A673 (cell line): ENCODE results near the gene CALU. TPM values are rescaled to one million over a fixed set of nuclear protein-coding genes. Genes with fewer than 3 reads are reported as not detected.

Source experiments
- BruUV-seq: library from RNA; stranded (reverse); fragments of 400-500 nt; replicated peaks from 2 replicates; lab custom pipeline; 2021; lab: Mats Ljungman, UMichigan
- CTCF ChIA-PET: fragments of 300-600 bp; sonication (Branson Sonifier 250); formaldehyde crosslinking; loops from one replicate; lab custom pipeline; 2022; ENCODE audit warnings: antibody characterized with exemption; lab: Charles Lee
- POLR2A ChIA-PET: fragments of 300-600 bp; sonication (Branson Sonifier 250); formaldehyde crosslinking; loops from one replicate; lab custom pipeline; 2022; ENCODE audit warnings: antibody characterized with exemption; ENCODE audit not compliant: low non-redundant PET; lab: Charles Lee
- DNase-seq: peaks from one replicate; pipeline ENCODE4 v3.0.0-alpha.2; 2015; ENCODE audit warnings: low spot score
- H3K27ac ChIP-seq: fragments of 200-600 bp; sonication (generic); 2 replicates; pipeline ENCODE4 v1.5.1; 2016; ENCODE audit warnings: mixed run types, low read depth, mild to moderate bottlenecking, mixed read lengths, antibody characterized with exemption, low read length; ENCODE audit not compliant: poor library complexity, severe bottlenecking
- H3K27me3 ChIP-seq: fragments of 200-600 bp; sonication (generic); replicated peaks from 2 replicates; pipeline ENCODE4 v1.6.1; 2017; ENCODE audit warnings: mixed run types, low read depth, mild to moderate bottlenecking, mixed read lengths, antibody characterized with exemption, low read length; ENCODE audit not compliant: insufficient read depth, poor library complexity
- H3K36me3 ChIP-seq: fragments of 200-600 bp; sonication (generic); 2 replicates; pipeline ENCODE4 v1.6.1; 2016; ENCODE audit warnings: mixed run types, mild to moderate bottlenecking, mixed read lengths, antibody characterized with exemption, low read length; ENCODE audit not compliant: insufficient read depth, poor library complexity, severe bottlenecking
- H3K4me1 ChIP-seq: fragments of 200-600 bp; sonication (generic); 2 replicates; pipeline ENCODE4 v1.6.1; 2017; ENCODE audit warnings: mixed run types, mild to moderate bottlenecking, mixed read lengths, antibody characterized with exemption, low read length; ENCODE audit not compliant: insufficient read depth, poor library complexity, severe bottlenecking
- H3K4me3 ChIP-seq: fragments of 200-600 bp; sonication (generic); 2 replicates; pipeline ENCODE4 v1.5.1; 2016; ENCODE audit warnings: low read depth, mixed run types, mild to moderate bottlenecking, mixed read lengths, low read length; ENCODE audit not compliant: poor library complexity, severe bottlenecking
- H3K9me3 ChIP-seq: fragments of 200-600 bp; sonication (generic); 2 replicates; pipeline ENCODE4 v1.6.1; 2016; ENCODE audit warnings: mixed run types, low read depth, mild to moderate bottlenecking, mixed read lengths, antibody characterized with exemption, low read length; ENCODE audit not compliant: poor library complexity, severe bottlenecking
- EZH2 ChIP-seq: fragments of 200-600 bp; sonication (generic); IDR thresholded peaks from 2 replicates; pipeline ENCODE4 v1.6.1; 2017; ENCODE audit warnings: borderline replicate concordance, low read depth, mild to moderate bottlenecking, mixed read lengths, antibody characterized with exemption, low read length; ENCODE audit not compliant: poor library complexity, severe bottlenecking
- intact Hi-C: fragments of 100-400 bp; cut with micrococcal nuclease; formaldehyde crosslinking; loops from one replicate; pipeline ENCODE4 v1.10.0; 2022; ENCODE audit not compliant: unreplicated experiment
- total RNA-seq: library from RNA; stranded (reverse); gene quantifications from 2 replicates; pipeline ENCODE4 v1.2.3, GENCODE V29; 2021
- TF ChIP-seq, protein P1 (sequence below): fragments of 300-800, 200-600 bp; sonication (generic); conservative IDR thresholded peaks from 2 replicates; pipeline ENCODE4 v1.5.1; 2017; ENCODE audit warnings: low read depth, mild to moderate bottlenecking, antibody characterized with exemption, low read length, moderate library complexity, mixed read lengths

CALU gene
- total RNA-seq, 1 experiment from 2014 or later, result 162 TPM

- Histone ChIP-seq H3K9me3 (no peaks in the 10 kb centered on the region), H3K4me3 (peak overlapping the region; percentile 96), H3K36me3 (no peaks in the 10 kb centered on the region), H3K27me3 (no peaks in the 10 kb centered on the region), H3K4me1 (peaks cover 22% of the 10 kb centered on the region), H3K27ac (no peak overlapping the region)
- no TSS peak for BruUV-seq
- TF ChIP-seq EZH2, result no peak
- TF ChIP-seq, protein P1, sequence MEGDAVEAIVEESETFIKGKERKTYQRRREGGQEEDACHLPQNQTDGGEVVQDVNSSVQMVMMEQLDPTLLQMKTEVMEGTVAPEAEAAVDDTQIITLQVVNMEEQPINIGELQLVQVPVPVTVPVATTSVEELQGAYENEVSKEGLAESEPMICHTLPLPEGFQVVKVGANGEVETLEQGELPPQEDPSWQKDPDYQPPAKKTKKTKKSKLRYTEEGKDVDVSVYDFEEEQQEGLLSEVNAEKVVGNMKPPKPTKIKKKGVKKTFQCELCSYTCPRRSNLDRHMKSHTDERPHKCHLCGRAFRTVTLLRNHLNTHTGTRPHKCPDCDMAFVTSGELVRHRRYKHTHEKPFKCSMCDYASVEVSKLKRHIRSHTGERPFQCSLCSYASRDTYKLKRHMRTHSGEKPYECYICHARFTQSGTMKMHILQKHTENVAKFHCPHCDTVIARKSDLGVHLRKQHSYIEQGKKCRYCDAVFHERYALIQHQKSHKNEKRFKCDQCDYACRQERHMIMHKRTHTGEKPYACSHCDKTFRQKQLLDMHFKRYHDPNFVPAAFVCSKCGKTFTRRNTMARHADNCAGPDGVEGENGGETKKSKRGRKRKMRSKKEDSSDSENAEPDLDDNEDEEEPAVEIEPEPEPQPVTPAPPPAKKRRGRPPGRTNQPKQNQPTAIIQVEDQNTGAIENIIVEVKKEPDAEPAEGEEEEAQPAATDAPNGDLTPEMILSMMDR, result no peak
- intact Hi-C loops, result no loop called here
- CTCF ChIA-PET, result no interaction called here
- POLR2A ChIA-PET, result interaction anchor here (0.6 kb wide), 1 partner anchor 139 kb away, joined by 3 read pairs; no protein-coding TSS in a partner anchor
- no peak for DNase-seq
These were observed 2.3 kb downstream of the CALU start for GRCh38 chr7:128741491-128741890.

- H3K4me3 ChIP-seq, result no peak overlapping the region
- intact Hi-C loops, result no loop called here
- peaks cover 22% of the 10 kb centered on the region for H3K4me1 ChIP-seq
- ChIA-PET POLR2A (no interaction called here), CTCF (no interaction called here)
- H3K36me3 ChIP-seq, result no peaks in the 10 kb centered on the region
- DNase-seq, result no peak
- no TSS peak for BruUV-seq
- no peak for TF ChIP-seq EZH2
- TF ChIP-seq, protein P1, result no peak
- no peak overlapping the region for H3K27ac ChIP-seq
- no peaks in the 10 kb centered on the region for H3K27me3 ChIP-seq
- no peaks in the 10 kb centered on the region for H3K9me3 ChIP-seq
These were observed 3.0 kb downstream of the CALU start for GRCh38 chr7:128742206-128742605.

DNA sequence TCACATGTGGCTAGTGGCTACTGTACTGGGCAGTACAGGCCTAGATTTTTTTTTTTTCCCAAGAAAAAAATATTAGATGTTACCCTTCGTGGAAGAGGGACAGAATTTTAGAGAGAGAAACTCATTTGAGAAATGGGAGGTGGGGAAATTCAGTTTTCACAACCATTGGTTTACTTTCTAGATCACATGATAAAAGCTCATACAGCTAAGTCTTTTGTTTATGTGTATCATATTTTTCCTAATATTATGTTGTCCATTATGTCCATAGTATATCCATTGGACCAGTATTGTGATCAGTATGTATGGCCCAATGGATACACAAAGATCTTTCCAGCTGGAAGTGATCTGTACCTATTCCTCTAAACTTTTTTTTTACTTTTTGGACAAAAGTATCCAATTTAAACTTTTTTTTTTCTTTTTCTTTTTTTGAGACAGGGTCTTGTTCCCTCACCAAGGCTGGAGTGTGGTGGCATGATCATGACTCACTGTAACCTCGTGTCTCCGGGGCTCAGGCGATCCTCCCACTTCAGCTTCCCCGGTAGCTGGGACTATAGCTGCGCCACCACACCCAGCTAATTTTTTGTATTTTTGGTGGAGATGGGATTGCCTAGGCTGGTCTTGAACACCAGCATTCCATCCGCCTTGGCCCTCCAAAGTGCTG lies 4.1 kb downstream of the CALU start:
- intact Hi-C loops, result no loop called here

More for the DNA sequence above, 4.1 kb downstream of the CALU start:
- H3K4me3 ChIP-seq, result no peak overlapping the region
- H3K4me1 ChIP-seq, result peaks cover 22% of the 10 kb centered on the region
- DNase-seq, result no peak
- H3K36me3 ChIP-seq, result peaks cover 7% of the 10 kb centered on the region
- TF ChIP-seq EZH2, result no peak
- TF ChIP-seq, protein P1, result no peak
- no peak overlapping the region for H3K27ac ChIP-seq
- no peaks in the 10 kb centered on the region for H3K9me3 ChIP-seq
- no peaks in the 10 kb centered on the region for H3K27me3 ChIP-seq
- ChIA-PET CTCF (interaction anchor here (0.5 kb wide), 1 partner anchor 470 kb away, joined by 3 read pairs; no protein-coding TSS in a partner anchor), POLR2A (no interaction called here)
- no TSS peak for BruUV-seq
